ENCODE measurements around the gene PUM2. TPM values are rescaled to one million over a fixed set of nuclear protein-coding genes. Genes with fewer than 3 reads are reported as not detected.

PUM2 gene
- total and polyA plus RNA-seq, 2 of the 8 experiments (the other 6 are each of a cell fraction or from before 2014, with no cell fraction given) = 46.6 to 114 TPM

DNA sequence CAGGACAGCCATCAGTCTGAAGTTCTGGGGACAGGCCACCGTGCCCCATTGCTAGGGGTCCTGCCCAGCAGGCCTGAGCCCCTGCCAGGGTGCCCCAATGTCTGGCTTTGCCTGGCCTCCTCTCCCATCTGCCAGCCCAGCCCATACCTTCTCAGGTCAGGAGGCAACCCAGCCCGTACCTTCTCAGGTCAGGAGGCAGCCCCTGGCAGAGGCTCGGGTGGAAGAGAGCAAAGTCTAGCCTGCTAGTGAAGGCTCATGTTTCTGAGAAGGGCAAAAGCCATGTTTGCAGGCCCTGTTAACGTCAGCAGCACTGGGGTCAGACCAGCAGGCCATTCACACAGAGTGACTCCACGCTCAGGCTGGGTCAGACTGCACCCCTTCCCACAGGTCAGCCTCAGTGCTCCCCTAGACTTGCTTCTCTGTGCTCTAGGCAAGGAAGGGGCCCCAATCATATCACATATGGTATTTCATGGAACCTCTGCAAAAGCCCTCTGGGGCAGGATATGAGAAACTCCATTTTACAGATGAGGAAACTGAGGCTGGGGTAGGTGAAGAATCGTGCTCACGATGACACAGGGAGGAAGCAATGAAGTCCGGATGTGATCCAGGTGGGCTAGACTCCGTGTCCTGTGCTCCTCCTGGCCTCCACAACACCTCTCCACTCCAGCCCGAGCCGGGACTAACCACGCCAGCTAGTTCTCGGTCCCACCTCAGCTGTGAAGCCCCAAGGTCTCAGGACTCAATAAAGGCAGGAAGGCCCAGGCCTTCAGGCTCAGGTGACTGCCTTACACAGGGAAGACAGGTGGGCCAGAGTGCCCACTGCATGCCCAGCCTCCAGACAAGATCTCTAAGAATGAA is 135.2 kb downstream of the PUM2 start (continued):
- TF ChIP-seq POLR2AphosphoS5 (IDR thresholded peaks at IDR 0.05; ENCODE audit: low read depth, low read length) (no peak), SP4 (IDR thresholded peaks at IDR 0.05; ENCODE audit: low read length) (no peak), JUND (IDR thresholded peaks at IDR 0.05; ENCODE audit: low read length) (no peak), BACH1 (IDR thresholded peaks at IDR 0.05; ENCODE audit: low read length) (no peak), NANOG (IDR thresholded peaks at IDR 0.05; ENCODE audit: insufficient read depth, low read depth, low read length, poor library complexity, severe bottlenecking) (no peak), MAFK (IDR thresholded peaks at IDR 0.05; ENCODE audit: low read depth, low read length) (no peak)
- TF ChIP-seq, protein P1, sequence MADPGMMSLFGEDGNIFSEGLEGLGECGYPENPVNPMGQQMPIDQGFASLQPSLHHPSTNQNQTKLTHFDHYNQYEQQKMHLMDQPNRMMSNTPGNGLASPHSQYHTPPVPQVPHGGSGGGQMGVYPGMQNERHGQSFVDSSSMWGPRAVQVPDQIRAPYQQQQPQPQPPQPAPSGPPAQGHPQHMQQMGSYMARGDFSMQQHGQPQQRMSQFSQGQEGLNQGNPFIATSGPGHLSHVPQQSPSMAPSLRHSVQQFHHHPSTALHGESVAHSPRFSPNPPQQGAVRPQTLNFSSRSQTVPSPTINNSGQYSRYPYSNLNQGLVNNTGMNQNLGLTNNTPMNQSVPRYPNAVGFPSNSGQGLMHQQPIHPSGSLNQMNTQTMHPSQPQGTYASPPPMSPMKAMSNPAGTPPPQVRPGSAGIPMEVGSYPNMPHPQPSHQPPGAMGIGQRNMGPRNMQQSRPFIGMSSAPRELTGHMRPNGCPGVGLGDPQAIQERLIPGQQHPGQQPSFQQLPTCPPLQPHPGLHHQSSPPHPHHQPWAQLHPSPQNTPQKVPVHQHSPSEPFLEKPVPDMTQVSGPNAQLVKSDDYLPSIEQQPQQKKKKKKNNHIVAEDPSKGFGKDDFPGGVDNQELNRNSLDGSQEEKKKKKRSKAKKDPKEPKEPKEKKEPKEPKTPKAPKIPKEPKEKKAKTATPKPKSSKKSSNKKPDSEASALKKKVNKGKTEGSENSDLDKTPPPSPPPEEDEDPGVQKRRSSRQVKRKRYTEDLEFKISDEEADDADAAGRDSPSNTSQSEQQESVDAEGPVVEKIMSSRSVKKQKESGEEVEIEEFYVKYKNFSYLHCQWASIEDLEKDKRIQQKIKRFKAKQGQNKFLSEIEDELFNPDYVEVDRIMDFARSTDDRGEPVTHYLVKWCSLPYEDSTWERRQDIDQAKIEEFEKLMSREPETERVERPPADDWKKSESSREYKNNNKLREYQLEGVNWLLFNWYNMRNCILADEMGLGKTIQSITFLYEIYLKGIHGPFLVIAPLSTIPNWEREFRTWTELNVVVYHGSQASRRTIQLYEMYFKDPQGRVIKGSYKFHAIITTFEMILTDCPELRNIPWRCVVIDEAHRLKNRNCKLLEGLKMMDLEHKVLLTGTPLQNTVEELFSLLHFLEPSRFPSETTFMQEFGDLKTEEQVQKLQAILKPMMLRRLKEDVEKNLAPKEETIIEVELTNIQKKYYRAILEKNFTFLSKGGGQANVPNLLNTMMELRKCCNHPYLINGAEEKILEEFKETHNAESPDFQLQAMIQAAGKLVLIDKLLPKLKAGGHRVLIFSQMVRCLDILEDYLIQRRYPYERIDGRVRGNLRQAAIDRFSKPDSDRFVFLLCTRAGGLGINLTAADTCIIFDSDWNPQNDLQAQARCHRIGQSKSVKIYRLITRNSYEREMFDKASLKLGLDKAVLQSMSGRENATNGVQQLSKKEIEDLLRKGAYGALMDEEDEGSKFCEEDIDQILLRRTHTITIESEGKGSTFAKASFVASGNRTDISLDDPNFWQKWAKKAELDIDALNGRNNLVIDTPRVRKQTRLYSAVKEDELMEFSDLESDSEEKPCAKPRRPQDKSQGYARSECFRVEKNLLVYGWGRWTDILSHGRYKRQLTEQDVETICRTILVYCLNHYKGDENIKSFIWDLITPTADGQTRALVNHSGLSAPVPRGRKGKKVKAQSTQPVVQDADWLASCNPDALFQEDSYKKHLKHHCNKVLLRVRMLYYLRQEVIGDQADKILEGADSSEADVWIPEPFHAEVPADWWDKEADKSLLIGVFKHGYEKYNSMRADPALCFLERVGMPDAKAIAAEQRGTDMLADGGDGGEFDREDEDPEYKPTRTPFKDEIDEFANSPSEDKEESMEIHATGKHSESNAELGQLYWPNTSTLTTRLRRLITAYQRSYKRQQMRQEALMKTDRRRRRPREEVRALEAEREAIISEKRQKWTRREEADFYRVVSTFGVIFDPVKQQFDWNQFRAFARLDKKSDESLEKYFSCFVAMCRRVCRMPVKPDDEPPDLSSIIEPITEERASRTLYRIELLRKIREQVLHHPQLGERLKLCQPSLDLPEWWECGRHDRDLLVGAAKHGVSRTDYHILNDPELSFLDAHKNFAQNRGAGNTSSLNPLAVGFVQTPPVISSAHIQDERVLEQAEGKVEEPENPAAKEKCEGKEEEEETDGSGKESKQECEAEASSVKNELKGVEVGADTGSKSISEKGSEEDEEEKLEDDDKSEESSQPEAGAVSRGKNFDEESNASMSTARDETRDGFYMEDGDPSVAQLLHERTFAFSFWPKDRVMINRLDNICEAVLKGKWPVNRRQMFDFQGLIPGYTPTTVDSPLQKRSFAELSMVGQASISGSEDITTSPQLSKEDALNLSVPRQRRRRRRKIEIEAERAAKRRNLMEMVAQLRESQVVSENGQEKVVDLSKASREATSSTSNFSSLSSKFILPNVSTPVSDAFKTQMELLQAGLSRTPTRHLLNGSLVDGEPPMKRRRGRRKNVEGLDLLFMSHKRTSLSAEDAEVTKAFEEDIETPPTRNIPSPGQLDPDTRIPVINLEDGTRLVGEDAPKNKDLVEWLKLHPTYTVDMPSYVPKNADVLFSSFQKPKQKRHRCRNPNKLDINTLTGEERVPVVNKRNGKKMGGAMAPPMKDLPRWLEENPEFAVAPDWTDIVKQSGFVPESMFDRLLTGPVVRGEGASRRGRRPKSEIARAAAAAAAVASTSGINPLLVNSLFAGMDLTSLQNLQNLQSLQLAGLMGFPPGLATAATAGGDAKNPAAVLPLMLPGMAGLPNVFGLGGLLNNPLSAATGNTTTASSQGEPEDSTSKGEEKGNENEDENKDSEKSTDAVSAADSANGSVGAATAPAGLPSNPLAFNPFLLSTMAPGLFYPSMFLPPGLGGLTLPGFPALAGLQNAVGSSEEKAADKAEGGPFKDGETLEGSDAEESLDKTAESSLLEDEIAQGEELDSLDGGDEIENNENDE (IDR thresholded peaks at IDR 0.05; ENCODE audit: insufficient replicate concordance, low read length) = no peak

All from H1 (cell line).